Renal cortex interstitium (tissue), 15 donors: ENCODE measurements around the gene ALDH4A1. TPM values are rescaled to one million over a fixed set of nuclear protein-coding genes. Genes with fewer than 3 reads are reported as not detected.

Source experiments
- DNase-seq, 11 donors: peaks; one replicate each; pipeline ENCODE4 v3.0.0-alpha.2; 2013; ENCODE audit warnings: low read depth in 9 of 11, low spot score in 4 of 11; ENCODE audit errors: extremely low read depth in 1 of 11
- long read RNA-seq, 16 experiments: transcript quantifications; one replicate each; lab custom pipeline, GENCODE V29; 2026
- polyA plus RNA-seq, 3 donors: library from polyadenylated mRNA; unstranded; fragments of 120-200 nt; gene quantifications; one replicate each; pipeline ENCODE4 v1.2.1, GENCODE V29; 2013; ENCODE audit not compliant: insufficient read length in 3 of 3

The ALDH4A1 gene, protein sequence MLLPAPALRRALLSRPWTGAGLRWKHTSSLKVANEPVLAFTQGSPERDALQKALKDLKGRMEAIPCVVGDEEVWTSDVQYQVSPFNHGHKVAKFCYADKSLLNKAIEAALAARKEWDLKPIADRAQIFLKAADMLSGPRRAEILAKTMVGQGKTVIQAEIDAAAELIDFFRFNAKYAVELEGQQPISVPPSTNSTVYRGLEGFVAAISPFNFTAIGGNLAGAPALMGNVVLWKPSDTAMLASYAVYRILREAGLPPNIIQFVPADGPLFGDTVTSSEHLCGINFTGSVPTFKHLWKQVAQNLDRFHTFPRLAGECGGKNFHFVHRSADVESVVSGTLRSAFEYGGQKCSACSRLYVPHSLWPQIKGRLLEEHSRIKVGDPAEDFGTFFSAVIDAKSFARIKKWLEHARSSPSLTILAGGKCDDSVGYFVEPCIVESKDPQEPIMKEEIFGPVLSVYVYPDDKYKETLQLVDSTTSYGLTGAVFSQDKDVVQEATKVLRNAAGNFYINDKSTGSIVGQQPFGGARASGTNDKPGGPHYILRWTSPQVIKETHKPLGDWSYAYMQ
- 10 to 100 TPM; 53.6 to 78.8 (median 68.9) TPM for polyA plus RNA-seq
- long read RNA-seq, donor 1, partial matches to known transcripts, result 0 of 2 reads
- long read RNA-seq, donor 1, other reads (novel, unspliced or antisense), result 0 of 2 reads
- long read RNA-seq, donor 2, partial matches to known transcripts, result 0 of 2 reads
- long read RNA-seq, donor 2, other reads (novel, unspliced or antisense), result 0 of 2 reads
- long read RNA-seq, donor 3, transcript ALDH4A1-202 (15 exons, 3,363 nt), result major isoform, 19 of 26 reads
- long read RNA-seq, donor 3, partial matches to known transcripts, result 7 of 26 reads
- long read RNA-seq, donor 3, other reads (novel, unspliced or antisense), result 0 of 26 reads
- long read RNA-seq, donor 4, transcript ALDH4A1-202 (15 exons, 3,363 nt), result major isoform, 9 of 9 reads
- long read RNA-seq, donor 4, partial matches to known transcripts, result 0 of 9 reads
- long read RNA-seq, donor 4, other reads (novel, unspliced or antisense), result 0 of 9 reads
- long read RNA-seq, donor 5, result 0 reads
- long read RNA-seq, donor 6, transcript ALDH4A1-202 (15 exons, 3,363 nt), result major isoform, 5 of 86 reads
- long read RNA-seq, donor 6, partial matches to known transcripts, result 81 of 86 reads
- long read RNA-seq, donor 6, other reads (novel, unspliced or antisense), result 0 of 86 reads
- long read RNA-seq, donor 7, transcript ALDH4A1-202 (15 exons, 3,363 nt), result major isoform, 11 of 17 reads
- long read RNA-seq, donor 7, partial matches to known transcripts, result 5 of 17 reads
- long read RNA-seq, donor 7, other reads (novel, unspliced or antisense), result 0 of 17 reads
- long read RNA-seq, donor 8, transcript ALDH4A1-202 (15 exons, 3,363 nt), result major isoform, 20 of 28 reads
- long read RNA-seq, donor 8, partial matches to known transcripts, result 8 of 28 reads
- long read RNA-seq, donor 8, other reads (novel, unspliced or antisense), result 0 of 28 reads
- long read RNA-seq, donor 9, transcript ALDH4A1-202 (15 exons, 3,363 nt), result major isoform, 9 of 9 reads
- long read RNA-seq, donor 9, partial matches to known transcripts, result 0 of 9 reads
- long read RNA-seq, donor 9, other reads (novel, unspliced or antisense), result 0 of 9 reads
- long read RNA-seq, donor 10, transcript ALDH4A1-202 (15 exons, 3,363 nt), result major isoform, 12 of 17 reads
- long read RNA-seq, donor 10, partial matches to known transcripts, result 5 of 17 reads
- long read RNA-seq, donor 10, other reads (novel, unspliced or antisense), result 0 of 17 reads
- long read RNA-seq, donor 11, transcript ALDH4A1-202 (15 exons, 3,363 nt), result major isoform, 12 of 12 reads
- long read RNA-seq, donor 11, partial matches to known transcripts, result 0 of 12 reads
- long read RNA-seq, donor 11, other reads (novel, unspliced or antisense), result 0 of 12 reads
- long read RNA-seq, donor 12, partial matches to known transcripts, result 0 of 4 reads
- long read RNA-seq, donor 12, other reads (novel, unspliced or antisense), result 0 of 4 reads
- long read RNA-seq, donor 13, transcript ALDH4A1-202 (15 exons, 3,363 nt), result major isoform, 11 of 18 reads
- long read RNA-seq, donor 13, partial matches to known transcripts, result 6 of 18 reads
- long read RNA-seq, donor 13, other reads (novel, unspliced or antisense), result 0 of 18 reads
- long read RNA-seq, donor 14, transcript ALDH4A1-202 (15 exons, 3,363 nt), result major isoform, 7 of 7 reads
- long read RNA-seq, donor 14, partial matches to known transcripts, result 0 of 7 reads
- long read RNA-seq, donor 14, other reads (novel, unspliced or antisense), result 0 of 7 reads
- long read RNA-seq, donor 15, transcript ALDH4A1-202 (15 exons, 3,363 nt), result major isoform, 7 of 40 reads
- long read RNA-seq, donor 15, partial matches to known transcripts, result 33 of 40 reads
- long read RNA-seq, donor 15, other reads (novel, unspliced or antisense), result 0 of 40 reads
- long read RNA-seq, donor 16, transcript ALDH4A1-202 (15 exons, 3,363 nt), result major isoform, 35 of 54 reads
- long read RNA-seq, donor 16, partial matches to known transcripts, result 18 of 54 reads
- long read RNA-seq, donor 16, other reads (novel, unspliced or antisense), result 0 of 54 reads

DNA sequence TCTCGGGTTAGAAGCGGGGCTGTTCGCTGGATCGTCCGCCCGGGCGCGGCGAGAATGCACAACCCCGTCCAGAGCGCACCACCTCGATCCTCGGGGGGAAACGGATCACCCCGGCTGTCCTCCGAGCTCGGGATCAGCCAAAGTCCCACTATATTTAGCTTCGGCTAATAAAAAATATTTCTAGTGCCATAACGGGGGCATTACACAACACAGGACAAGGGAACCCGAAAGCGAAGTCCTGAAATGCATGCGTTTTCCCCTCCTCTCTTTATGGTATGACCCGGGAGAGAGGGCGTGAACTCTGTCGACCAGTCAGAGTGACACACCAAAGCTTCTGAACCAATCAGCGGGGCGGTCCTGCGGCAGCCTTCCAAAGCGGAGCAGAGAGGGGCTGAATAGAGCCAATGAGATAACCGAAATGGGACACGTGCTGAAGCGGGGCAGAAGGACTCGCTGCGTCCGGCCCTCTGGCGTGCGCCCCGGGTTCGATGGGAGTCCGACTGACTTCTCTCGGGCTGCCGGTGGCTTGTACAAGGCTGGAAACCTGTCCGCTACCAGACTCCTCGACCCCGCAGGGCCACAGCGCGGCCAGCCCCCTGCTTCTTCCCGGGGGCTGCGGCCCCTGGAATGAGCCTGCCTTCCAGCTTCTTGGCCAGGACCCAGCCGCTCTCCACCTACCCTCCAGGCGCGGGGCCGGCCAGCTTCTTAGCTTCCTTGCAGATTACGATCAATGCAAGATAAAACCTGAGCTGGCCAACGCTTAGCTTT lies at the start of gene ALDH4A1:
TSS of gene ALDH4A1 (minus strand) at position 33 of the 768 bp plus-strand sequence. CDS start at position 1, 32 bp downstream.
- DNase-seq, result peak; percentile 92 to 98 (median 95)

DNA sequence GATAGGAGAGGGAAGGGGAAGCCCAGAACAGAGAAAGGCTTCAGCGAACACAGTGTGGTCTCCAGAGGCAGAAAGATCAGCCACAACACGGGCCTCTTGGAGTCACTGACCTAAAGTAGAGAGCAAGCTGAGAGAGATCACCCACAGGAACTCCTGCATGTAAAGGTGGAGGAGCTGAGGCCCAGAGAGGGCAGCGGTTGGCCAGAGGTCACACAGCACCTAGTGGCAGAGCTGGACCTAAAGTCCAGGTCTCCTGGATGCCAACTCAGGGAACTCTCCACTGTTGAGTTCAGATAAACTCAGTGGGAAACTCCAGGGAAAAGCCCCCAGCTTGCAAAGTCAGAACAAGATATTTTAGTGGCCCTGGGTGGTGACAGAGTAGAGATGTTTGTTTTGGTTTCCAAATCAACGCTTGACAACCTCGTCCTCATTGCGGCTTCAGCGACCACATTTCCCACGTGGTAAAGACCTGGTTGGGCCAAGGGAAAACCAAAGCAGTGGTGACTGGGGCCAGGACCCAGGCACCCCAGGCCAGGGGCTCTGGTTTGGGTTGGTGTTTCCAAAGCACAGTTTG lies 49.5 kb upstream of the ALDH4A1 start:
- DNase-seq, result no peak

DNA sequence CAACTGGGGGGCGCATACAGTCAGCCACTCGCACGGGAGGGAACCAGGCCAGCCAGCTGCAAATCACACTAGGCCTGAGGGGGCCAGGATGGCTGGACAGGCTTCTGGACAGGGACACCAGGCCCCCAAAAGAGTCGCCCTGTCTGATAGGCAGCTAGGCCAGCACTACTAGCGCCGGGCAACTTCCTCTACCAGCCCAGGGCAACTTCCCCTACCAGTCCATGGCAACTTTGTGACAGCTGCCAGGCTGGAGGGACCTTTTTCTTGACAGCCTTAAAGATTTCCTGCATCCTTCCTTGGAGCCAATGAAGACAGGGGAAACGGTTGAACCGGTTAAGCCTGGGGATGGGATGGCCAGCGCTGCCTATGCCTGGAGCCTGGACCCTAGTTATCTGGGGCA lies 49.1 kb upstream of the ALDH4A1 start:
- DNase-seq, result no peak

DNA sequence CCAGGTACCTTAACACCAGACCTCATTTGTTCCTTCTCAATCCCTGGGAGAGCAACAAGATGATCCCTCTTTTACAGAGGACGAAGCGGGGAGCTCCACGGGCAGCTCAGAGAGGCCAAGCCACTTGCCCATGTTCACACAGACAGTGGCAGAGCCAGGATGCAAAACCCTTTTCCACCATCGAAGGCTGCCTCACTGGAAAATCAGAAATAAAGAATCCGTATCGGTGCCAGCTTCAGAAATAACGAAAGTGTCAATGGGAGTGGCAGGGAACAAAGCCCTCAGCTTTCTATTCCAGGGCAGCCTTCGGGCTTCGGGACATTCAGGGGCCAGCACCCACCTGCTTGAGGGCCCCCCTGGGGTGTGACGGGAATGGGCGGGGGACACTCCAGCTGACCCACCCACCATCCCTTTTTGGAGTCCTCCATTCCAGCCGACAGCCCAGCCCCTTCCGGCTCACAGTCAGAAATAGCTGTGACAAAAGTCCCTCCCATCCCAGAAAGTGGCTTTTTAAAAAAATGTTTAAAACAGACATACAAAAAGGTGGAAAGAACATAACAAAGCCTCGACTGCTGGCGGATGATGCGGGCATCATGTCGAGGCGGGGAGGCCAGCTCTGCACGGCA lies 48.2 kb upstream of the ALDH4A1 start:
- DNase-seq, result no peak

DNA sequence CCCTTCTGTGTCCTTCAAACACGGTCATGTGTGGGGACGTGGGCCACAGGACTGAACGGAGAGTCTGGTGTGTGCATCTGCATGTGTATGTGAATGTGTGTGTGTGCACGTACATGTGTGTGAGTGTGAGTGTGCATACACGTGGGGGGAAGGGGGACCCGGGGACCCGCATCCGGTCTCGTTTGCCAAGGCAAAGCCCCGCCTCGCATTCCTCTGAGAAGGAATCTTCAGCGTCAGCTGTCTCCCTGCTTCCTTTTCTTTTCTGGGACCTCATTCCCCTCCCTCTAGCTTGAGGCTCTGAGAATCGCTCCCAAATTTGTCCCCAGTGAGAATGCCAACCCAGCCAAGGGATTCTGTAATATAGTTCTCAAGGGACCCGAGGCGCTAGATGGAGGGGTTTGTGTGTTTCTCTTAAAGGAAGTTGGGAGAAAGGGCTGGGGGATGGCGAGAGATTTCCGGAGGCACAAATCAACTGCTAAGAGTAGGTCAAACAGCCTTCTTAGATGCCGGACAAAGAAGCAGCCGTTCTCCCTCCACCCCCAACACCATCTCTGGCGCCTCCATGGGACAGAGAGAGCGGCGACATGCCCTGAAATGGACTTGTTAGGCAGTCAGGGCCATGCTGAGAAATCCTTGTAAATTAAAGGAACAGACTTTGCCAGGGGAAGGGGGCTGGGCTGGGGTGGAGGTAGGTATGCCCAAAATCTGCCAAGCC lies 47.5 kb upstream of the ALDH4A1 start:
- DNase-seq, result peak in 7 of 11 donors; percentile 67 to 72 (median 68)

DNA sequence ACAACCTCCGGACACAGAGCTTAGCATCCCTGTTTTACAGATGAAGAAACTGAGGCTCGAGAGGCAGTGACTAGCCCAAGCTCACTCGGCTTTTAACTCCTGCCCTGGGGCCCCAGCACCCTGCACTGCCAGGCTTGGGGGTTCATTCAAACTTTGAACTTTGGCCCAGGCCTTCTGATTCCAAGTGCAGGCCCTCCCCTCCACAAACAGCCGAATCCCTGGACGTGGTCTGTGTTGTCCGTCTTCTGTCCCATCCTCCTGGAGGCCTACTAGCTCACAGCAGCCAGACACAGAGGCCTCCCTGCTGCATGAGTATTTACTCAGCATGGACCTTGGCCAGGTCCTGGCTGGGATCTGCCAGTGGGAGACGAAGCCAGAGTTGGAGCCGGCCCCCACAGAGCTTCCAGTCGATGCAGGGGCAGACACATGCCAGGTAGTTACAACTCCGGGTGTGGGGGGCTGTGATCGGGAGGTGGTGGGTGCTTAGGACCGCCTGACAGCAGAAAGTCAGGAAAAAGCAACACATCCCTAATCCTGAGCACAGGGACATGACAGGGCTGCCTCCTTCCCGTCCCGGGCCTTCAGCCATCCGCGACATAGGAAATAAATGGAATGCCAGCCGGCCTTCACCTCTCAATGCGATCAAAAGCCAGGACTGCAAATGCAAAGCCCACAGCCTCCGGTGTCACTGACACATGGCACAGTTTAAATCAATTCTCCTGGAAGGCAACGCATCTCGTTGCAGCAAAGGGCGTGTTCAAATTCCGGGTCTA lies 46.7 kb upstream of the ALDH4A1 start:
- DNase-seq, result no peak

DNA sequence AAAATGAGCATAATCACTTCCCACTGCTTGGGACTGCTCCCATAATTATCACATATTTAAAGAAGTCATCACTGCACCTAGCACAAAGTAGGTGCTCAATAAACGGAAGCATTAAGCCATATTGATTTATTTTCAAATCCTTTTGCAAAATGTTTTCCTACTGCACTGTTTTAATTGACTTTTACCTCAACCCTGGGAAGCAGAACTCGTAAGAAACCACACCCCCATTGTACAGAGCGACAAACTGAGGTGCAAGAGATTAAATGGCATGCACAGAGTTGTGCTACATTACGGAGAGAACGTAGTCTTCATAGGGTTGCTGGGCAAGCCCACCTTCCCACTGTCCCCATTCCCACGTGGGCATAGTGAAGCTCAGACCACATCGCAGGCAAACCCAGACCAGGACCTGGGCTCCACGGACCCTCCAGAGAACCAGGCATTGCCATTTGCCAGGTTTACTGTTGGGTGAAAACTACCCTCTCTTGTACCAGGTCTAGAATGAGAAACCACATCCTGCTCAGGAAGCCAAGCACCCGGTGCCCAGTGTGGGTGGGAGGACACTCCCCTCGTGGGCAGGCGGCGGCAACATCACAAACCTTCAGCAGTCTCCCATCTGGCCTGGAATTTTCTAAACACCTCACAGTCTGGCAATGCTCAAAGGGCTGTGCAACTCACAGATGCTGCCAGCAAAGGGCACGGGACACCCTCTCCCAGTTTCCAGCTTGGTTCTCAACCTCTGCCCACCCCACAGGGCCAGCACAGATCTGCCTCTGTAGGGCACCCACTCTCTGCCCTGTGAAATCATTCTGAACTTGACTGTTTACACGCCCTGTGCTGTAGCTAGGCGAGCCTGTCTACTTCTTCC lies 45.9 kb upstream of the ALDH4A1 start:
- DNase-seq, result no peak

DNA sequence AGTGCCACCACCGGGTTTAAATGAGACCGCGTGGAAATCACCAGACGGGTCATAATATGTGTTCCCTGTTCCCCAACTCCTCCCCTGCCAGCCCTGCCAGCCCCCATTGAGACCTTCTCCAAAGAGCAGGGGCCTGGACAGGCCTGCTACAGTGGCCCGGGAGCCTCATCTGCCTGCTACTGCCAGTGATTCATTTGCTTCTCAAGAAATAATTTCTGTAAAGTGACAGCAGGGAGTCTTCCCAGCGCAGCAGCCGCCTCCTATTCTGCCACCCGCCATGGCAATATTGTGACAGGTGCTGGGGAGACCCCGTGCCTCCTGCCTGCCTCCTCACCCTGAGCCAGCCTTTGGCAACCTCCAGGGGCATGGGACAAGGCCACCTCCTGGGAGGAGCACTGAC lies 45.2 kb upstream of the ALDH4A1 start:
- no peak for DNase-seq

DNA sequence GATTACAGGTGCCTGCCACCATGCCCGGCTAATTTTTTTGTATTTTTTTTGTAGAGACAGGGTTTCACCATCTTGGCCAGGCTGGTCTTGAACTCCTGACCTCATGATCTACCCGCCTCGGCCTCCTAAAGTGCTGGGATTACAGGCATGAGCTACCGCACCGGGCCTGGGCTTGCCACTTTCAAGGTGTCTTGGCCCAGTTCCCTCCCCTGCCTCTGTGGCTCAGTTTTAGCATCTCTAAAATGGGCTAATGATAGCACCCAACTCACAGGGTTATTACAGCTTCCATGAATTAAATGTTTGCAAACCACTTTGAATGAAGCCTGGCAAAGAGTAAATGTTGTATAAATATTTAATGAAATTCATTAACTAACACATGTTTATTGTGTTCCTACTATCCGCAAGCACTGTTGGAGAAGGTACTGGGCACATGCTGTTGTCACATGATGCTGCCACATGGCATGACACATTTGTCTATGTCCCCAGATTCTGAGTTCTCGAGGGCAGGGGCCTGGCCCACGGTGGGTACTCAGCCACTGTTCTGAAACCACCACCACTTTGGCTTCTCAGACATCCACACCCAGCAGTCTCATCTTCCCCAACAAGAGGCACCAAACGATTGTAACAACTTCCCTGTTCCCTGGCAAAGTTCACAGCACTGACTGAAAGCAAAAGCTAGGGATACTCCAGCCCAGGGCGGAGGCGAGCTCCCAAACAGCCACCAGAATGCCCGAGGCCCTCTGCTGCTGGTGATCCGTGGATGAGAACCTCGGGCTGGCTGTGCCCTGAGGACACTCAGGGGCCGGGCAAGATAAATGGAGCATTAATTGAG lies 44.4 kb upstream of the ALDH4A1 start:
- no peak for DNase-seq

DNA sequence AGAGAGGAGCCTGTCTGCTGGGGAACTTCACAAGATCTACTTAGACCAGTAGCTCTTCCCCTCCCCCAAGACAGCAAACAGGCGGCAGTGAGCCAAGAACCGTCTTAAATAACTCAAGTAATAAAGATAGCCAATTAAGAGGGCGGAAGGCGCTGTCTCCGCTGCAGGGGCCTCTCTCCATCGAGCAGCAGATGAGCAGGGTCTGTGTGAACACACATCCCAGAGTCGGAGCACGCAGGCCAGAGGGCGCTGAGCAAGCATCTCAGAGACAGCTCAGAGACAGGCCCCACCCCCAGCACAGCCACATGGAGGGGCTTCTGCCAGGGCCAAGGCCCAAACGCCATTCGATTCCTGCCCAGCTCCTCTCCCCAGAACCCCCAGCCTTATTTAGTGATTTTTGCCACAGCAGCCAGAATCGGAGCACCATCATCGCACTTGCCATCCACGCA lies 43.1 kb upstream of the ALDH4A1 start:
- peak; percentile 77 to 92 (median 86) for DNase-seq

DNA sequence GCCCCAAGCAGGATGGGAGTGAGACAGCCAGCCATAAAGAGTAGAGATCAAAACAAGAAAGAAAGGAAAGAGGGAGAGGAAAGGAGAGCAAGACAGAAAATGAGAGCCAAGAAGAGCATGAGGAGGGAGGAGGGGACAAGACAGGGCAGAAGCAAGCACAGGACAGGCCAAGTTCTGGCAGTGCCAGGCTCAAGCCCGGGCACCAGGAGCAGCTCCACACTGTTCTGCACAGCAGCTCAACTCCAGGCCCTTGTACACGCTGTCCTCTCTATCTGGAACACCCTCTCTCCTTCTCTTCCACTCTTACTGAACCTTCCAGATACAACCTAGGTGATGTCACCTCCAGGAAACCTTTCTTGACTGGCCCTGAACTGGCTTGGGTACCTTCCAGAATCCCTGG lies 42.5 kb upstream of the ALDH4A1 start:
- DNase-seq, result no peak
